ENCODE measurements around the gene PNMT. TPM values are rescaled to one million over a fixed set of nuclear protein-coding genes. Genes with fewer than 3 reads are reported as not detected.

PNMT gene
- polyA plus RNA-seq, 1 experiment, result not detected

DNA sequence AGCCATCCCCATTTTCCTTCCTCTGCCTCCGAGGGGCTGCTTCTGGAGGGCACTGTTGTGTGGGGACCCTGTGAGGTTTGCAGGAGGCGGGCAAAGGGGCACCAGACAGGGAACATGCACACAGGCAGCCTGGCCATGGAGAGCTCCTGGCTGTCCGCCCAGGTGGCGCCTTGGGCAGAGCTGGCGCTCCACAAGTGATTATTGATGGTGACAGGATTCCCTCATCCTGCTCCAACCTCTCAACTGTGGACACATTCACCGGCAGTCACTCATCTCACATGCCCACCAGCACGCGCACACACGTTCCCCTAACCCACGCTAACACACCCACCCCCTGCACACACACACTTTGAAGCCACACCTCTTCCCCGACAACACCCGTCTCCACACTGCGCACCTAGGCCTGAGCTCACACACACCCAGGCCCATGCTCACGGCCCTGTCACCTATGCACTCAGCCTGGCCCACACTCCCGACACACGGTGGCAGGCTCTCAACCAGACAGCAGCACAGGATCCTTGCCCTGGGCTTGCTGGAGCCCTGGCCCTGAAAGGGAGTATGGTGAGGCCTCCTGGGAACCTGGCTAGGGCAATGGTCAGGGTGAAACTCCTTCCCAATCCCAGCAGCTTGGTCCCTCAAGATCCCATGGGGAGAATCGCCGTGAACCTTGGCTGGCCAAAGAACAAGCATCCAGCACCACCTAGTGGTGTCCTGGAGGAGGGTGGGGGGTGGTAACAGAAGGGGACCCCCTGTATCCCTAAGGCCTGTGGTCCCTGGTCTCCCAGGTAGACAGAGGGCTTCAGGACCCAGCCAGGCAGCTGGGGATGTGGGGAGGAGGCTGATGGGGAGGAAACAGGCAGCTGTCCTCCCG is 3.6 kb downstream of the PNMT start:
- POLR2A ChIA-PET, result no interaction called here
- Histone ChIP-seq H3K27me3 (ENCODE audit: control insufficient read depth, insufficient read depth, low read length) (peaks cover 18% of the 10 kb centered on the region), H3K4me3 (ENCODE audit: low read depth, low read length) (no peak overlapping the region), H3K36me3 (ENCODE audit: control insufficient read depth, insufficient read depth, low read length) (no peaks in the 10 kb centered on the region)
- CTCF ChIA-PET, result interaction anchor here (0.9 to 16.9 kb wide), 13 partner anchors 8 to 125 kb away, joined by 3 to 185 read pairs (median 5); partner anchors contain the start of genes PGAP3 and PPP1R1B
- peak; percentile 64 for TF ChIP-seq CTCF (IDR thresholded peaks at IDR 0.05; ENCODE audit: insufficient read depth, low read depth, low read length)
- no peak for DNase-seq (ENCODE audit: low read depth)

GRCh38 chr17:39672522-39673334 is 4.5 kb downstream of the PNMT start:
- TF ChIP-seq CTCF (IDR thresholded peaks at IDR 0.05; ENCODE audit: insufficient read depth, low read depth, low read length), result no peak
- peaks cover 15% of the 10 kb centered on the region for H3K27me3 ChIP-seq (ENCODE audit: control insufficient read depth, insufficient read depth, low read length)
- no peaks in the 10 kb centered on the region for H3K36me3 ChIP-seq (ENCODE audit: control insufficient read depth, insufficient read depth, low read length)
- DNase-seq (ENCODE audit: low read depth), result no peak
- ChIA-PET POLR2A (no interaction called here), CTCF (interaction anchor here (0.9 to 16.9 kb wide), 12 partner anchors 9 to 125 kb away, joined by 3 to 185 read pairs (median 5); partner anchors contain the start of genes PGAP3 and PPP1R1B)
- no peak overlapping the region for H3K4me3 ChIP-seq (ENCODE audit: low read depth, low read length)

DNA sequence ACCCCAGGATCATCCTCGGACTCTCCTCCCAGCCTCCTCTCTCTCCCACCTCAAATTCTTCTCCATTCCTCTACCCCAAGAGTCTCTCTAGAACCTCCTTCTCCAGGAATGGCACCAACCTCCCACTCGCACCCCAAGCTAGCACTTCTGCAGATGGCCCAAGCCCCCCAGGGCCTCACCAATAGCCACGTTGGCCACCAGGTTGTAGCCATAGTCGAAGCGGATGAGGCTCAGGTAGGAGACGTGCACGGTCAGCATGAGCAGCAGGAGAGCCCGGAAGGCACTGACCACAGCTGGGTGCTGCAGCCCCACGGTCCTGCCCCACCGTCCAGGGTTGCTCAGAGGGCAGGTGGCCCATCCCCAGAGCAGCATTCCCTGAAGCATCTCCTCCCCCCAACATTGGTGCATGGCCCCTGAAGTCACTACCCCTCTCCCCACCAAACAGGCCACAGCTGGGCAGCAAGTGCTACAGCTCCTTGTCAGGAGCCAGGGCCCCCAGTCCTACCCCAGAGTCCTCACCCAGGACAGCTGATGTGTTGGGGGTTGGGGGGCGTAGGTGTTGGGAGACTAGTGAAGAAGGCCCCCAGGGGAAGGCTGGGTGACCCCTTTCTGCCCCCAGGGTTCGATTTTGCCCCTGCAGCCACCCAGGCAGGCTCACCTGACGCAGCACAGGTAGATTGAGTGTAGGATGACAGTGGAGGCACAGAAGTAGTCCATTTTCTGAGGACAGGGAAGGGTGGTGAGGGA is 5.3 kb downstream of the PNMT start:
- POLR2A ChIA-PET, result no interaction called here
- no peak for DNase-seq (ENCODE audit: low read depth)
- no peaks in the 10 kb centered on the region for H3K36me3 ChIP-seq (ENCODE audit: control insufficient read depth, insufficient read depth, low read length)
- no peak overlapping the region for H3K4me3 ChIP-seq (ENCODE audit: low read depth, low read length)
- H3K27me3 ChIP-seq (ENCODE audit: control insufficient read depth, insufficient read depth, low read length), result peaks cover 15% of the 10 kb centered on the region
- TF ChIP-seq CTCF (IDR thresholded peaks at IDR 0.05; ENCODE audit: insufficient read depth, low read depth, low read length), result no peak
- CTCF ChIA-PET, result interaction anchor here (1.6 to 16.9 kb wide), 3 partner anchors 10 to 51 kb away, joined by 4 to 185 read pairs (median 8); partner anchors contain the start of genes PGAP3 and PPP1R1B

GRCh38 chr17:39674179-39674578 is 5.9 kb downstream of the PNMT start:
- no peak for TF ChIP-seq CTCF (IDR thresholded peaks at IDR 0.05; ENCODE audit: insufficient read depth, low read depth, low read length)
- Histone ChIP-seq H3K36me3 (ENCODE audit: control insufficient read depth, insufficient read depth, low read length) (no peaks in the 10 kb centered on the region), H3K27me3 (ENCODE audit: control insufficient read depth, insufficient read depth, low read length) (peaks cover 13% of the 10 kb centered on the region), H3K4me3 (ENCODE audit: low read depth, low read length) (no peak overlapping the region)
- CTCF ChIA-PET, result interaction anchor here (16.9 kb wide), 1 partner anchor 52 kb away, joined by 185 read pairs; the partner anchor contains the start of gene PPP1R1B
- no peak for DNase-seq (ENCODE audit: low read depth)
- POLR2A ChIA-PET, result no interaction called here
